OCI-LY7 (cell line): ENCODE data around the gene SP6.

Source experiments
- EZH2phosphoT487 ChIP-seq: fragments of 200-600 bp; sonication (generic); IDR thresholded peaks from 2 replicates; pipeline ENCODE4 v1.6.1; 2018; ENCODE audit warnings: low read depth, borderline replicate concordance, mild to moderate bottlenecking, mixed run types, antibody characterized with exemption, low read length, moderate library complexity, mixed read lengths
- TF ChIP-seq, protein P1 (sequence below): fragments of 200-600 bp; sonication (generic); conservative IDR thresholded peaks from 2 replicates; pipeline ENCODE4 v1.5.1; 2014; ENCODE audit warnings: mild to moderate bottlenecking, antibody characterized with exemption, low read length, moderate library complexity, mixed read lengths

GRCh38 chr17:47871048-47871447, 20.1 kb upstream of the SP6 start:
- TF ChIP-seq, protein P1, sequence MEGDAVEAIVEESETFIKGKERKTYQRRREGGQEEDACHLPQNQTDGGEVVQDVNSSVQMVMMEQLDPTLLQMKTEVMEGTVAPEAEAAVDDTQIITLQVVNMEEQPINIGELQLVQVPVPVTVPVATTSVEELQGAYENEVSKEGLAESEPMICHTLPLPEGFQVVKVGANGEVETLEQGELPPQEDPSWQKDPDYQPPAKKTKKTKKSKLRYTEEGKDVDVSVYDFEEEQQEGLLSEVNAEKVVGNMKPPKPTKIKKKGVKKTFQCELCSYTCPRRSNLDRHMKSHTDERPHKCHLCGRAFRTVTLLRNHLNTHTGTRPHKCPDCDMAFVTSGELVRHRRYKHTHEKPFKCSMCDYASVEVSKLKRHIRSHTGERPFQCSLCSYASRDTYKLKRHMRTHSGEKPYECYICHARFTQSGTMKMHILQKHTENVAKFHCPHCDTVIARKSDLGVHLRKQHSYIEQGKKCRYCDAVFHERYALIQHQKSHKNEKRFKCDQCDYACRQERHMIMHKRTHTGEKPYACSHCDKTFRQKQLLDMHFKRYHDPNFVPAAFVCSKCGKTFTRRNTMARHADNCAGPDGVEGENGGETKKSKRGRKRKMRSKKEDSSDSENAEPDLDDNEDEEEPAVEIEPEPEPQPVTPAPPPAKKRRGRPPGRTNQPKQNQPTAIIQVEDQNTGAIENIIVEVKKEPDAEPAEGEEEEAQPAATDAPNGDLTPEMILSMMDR: no peak
- no peak for TF ChIP-seq EZH2phosphoT487
